Peyer's patch (tissue), 4 donors: ENCODE data around the gene SRSF9.
"Not testable (repeated sequence)": the region's sequence is repeated elsewhere in the genome, so short reads cannot be mapped to it uniquely, and the experiment has no call there.

Experiments used
- CTCF ChIP-seq, 6 experiments: fragments of 450-650 bp in 4 of 6; fragments of 200-600 bp in 2 of 6; sonication (generic) in 1 of 6; IDR thresholded peaks; one replicate each; pipeline ENCODE4 v1.5.1; 2017 to 2019; ENCODE audit warnings: antibody characterized with exemption in 6 of 6, mild to moderate bottlenecking in 3 of 6, moderate library complexity in 1 of 6
- POLR2A ChIP-seq, 2 donors: fragments of 450-650 bp; IDR thresholded peaks; one replicate each; pipeline ENCODE4 v1.5.1; 2017; ENCODE audit warnings: antibody characterized with exemption in 2 of 2, mild to moderate bottlenecking in 2 of 2, moderate library complexity in 2 of 2

GRCh38 chr12:120452524-120452923, 17.0 kb downstream of the SRSF9 start:
- TF ChIP-seq CTCF, POLR2A (IDR thresholded peaks at IDR 0.05): not testable (repeated sequence)
